ENCODE data around the gene MRPL30. TPM values are rescaled to one million over a fixed set of nuclear protein-coding genes. Genes with fewer than 3 reads are reported as not detected.

Gene MRPL30
- total and polyA plus RNA-seq, 2 of the 8 experiments (the other 6 are each of a cell fraction or from before 2014, with no cell fraction given): 22.3 to 46.2 TPM

DNA sequence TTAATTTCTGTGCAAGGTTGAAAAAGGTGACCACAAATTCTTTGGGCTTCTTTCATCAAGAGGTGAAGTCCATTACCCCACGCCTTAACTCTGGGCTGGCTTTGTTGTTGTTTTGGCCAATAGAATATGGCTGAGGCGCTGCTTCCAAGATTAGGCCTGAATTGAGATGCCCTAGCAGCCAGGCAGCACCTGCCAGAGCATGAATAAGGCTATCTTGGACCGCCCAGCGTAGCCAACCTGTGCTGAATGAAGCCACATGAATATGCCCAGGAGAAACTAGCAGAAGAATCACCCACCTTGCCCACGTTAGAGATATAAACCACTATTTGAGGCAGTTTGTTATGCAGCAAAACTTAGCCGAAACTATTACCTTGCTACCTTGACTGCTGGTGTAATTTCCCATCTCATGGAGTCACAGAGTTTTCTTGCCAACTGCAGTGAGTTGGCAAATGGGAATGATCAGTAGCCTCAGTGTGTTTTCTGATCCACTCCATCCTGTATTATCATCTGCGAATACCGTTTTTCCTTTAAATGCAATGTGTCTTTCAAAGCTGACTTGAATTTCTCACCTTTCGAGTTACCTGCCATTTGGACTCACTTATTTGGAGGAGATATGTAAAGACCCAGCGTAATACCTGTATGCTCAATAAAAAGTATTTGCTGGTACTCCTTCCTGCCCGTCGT, 26.9 kb upstream of the MRPL30 start:
- Histone ChIP-seq H4K5ac (ENCODE audit: insufficient read length, low read depth, low read length) (peak overlapping the region; percentile 81), H3K9me3 (ENCODE audit: insufficient read depth in 2 of 2, low read depth in 1 of 2, low read length in 1 of 2) (no peaks in the 10 kb centered on the region), H2BK12ac (ENCODE audit: low read depth, low read length) (no peak overlapping the region), H3K4me1 (replicated peaks in 1 of 4; ENCODE audit: control insufficient read depth in 3 of 4, insufficient read depth in 4 of 4, low read length in 3 of 4) (peaks cover 0 to 8% (median 3%) of the 10 kb centered on the region in 4 experiments; a peak in 2 of 7 replicates), H4K91ac (replicated peaks; ENCODE audit: insufficient read length, low read length) (no peak overlapping the region), H3K36me3 (ENCODE audit: control insufficient read depth in 2 of 4, insufficient read depth in 4 of 4, low read length in 3 of 4) (peaks cover 0 to 9% (median 0%) of the 10 kb centered on the region in 4 experiments; a peak in 2 of 8 replicates), H3K27me3 (replicated peaks in 1 of 4; ENCODE audit: control insufficient read depth in 3 of 4, extremely low read depth in 1 of 4, insufficient read depth in 3 of 4, low read length in 3 of 4) (no peaks in the 10 kb centered on the region), H3K4ac (replicated peaks; ENCODE audit: insufficient read length, low read depth, low read length) (no peak overlapping the region), H2AK5ac (ENCODE audit: low read depth, low read length) (no peak overlapping the region), H3K4me3 (ENCODE audit: extremely low read depth in 1 of 4, insufficient read depth in 2 of 4, low read depth in 3 of 4, low read length in 4 of 4) (peak overlapping the region; percentile 55 to 95 (median 82)), H3K27ac (ENCODE audit: low read depth, low read length) (no peak overlapping the region), H3K79me1 (ENCODE audit: low read depth, low read length) (no peaks in the 10 kb centered on the region), H3K9ac (replicated peaks in 1 of 4; ENCODE audit: extremely low read depth in 1 of 4, low read depth in 3 of 4, low read length in 3 of 4) (peak overlapping the region; percentile 39 to 75 (median 67); a peak in 6 of 7 replicates), H2AFZ (ENCODE audit: low read length) (peak overlapping the region; percentile 28; the same call in 1 of the 2 replicates), H3K79me2 (ENCODE audit: control insufficient read depth in 1 of 2, insufficient read depth in 2 of 2, low read length in 2 of 2) (peaks cover 0 to 7% of the 10 kb centered on the region in 2 experiments; a peak in 2 of 4 replicates), H3K18ac (ENCODE audit: extremely low read depth, low read length) (0 out of 2 replicates have a peak overlapping the region, but pooled peaks have one; percentile 13), H3K14ac (ENCODE audit: insufficient read length) (no peak overlapping the region), H3K23ac (ENCODE audit: insufficient read length) (no peak overlapping the region), H2BK120ac (replicated peaks; ENCODE audit: low read depth, low read length) (no peak overlapping the region), H3K23me2 (ENCODE audit: low read depth, low read length) (peaks cover 11% of the 10 kb centered on the region), H2BK20ac (ENCODE audit: low read length) (no peak overlapping the region), H4K8ac (ENCODE audit: extremely low read depth, insufficient read depth, low read length) (0 out of 2 replicates have a peak overlapping the region, but pooled peaks have one; percentile 63), H3K56ac (replicated peaks; ENCODE audit: insufficient read length, low read depth, low read length) (no peak overlapping the region), H3K4me2 (ENCODE audit: insufficient read depth in 1 of 2, low read depth in 2 of 2, low read length in 2 of 2) (peak overlapping the region; percentile 70 to 99), H4K20me1 (replicated peaks in 1 of 2; ENCODE audit: control insufficient read depth in 1 of 2, insufficient read depth in 2 of 2, low read length in 2 of 2) (no peaks in the 10 kb centered on the region), H2BK5ac (ENCODE audit: low read depth, low read length) (no peak overlapping the region), H2BK15ac (ENCODE audit: low read length) (no peak overlapping the region)
- ChIA-PET POLR2A (ENCODE audit: partially characterized antibody) (interaction anchor here (1.0 to 7.7 kb wide), 5 partner anchors 11 to 162 kb away, joined by 3 to 45 read pairs (median 6); partner anchors contain the start of genes C2orf15, MITD1 and MRPL30), CTCF (ENCODE audit: partially characterized antibody) (interaction anchor here (1.4 kb wide), 1 partner anchor 12 kb away, joined by 3 read pairs; no protein-coding TSS in a partner anchor)
- 58% methylated on average over 12 of the region's 12 CpGs; no CpG with 5 or more reads in 1 of the 2 experiments for WGBS, 2 experiments (ENCODE audit: extremely low coverage in 1 of 2, insufficient coverage in 1 of 2, insufficient read length in 1 of 2, insufficient replicate concordance in 2 of 2, low coverage in 1 of 2, low lambda C conversion rate in 2 of 2, missing lambda C conversion rate in 1 of 2)
- no peak for DNase-seq (ENCODE audit: low read depth in 1 of 2, low spot score in 2 of 2)
- TF ChIP-seq KDM5A (IDR thresholded peaks at IDR 0.05; ENCODE audit: low read length) (no peak), MAFK (IDR thresholded peaks at IDR 0.05; ENCODE audit: low read depth, low read length) (no peak), CHD2 (IDR thresholded peaks at IDR 0.05; ENCODE audit: low read length) (no peak), HDAC2 (IDR thresholded peaks at IDR 0.05; ENCODE audit: borderline replicate concordance in 1 of 2, low read depth in 2 of 2, low read length in 2 of 2) (no peak)
- no peak for FAIRE-seq
